ENCODE measurements around the gene ATXN7.

The ATXN7 gene

GRCh38 chr3:63970631-63971475 lies 107.2 kb downstream of the ATXN7 start:
- no peak for DNase-seq (ENCODE audit: low spot score)
- TF ChIP-seq, protein P1, sequence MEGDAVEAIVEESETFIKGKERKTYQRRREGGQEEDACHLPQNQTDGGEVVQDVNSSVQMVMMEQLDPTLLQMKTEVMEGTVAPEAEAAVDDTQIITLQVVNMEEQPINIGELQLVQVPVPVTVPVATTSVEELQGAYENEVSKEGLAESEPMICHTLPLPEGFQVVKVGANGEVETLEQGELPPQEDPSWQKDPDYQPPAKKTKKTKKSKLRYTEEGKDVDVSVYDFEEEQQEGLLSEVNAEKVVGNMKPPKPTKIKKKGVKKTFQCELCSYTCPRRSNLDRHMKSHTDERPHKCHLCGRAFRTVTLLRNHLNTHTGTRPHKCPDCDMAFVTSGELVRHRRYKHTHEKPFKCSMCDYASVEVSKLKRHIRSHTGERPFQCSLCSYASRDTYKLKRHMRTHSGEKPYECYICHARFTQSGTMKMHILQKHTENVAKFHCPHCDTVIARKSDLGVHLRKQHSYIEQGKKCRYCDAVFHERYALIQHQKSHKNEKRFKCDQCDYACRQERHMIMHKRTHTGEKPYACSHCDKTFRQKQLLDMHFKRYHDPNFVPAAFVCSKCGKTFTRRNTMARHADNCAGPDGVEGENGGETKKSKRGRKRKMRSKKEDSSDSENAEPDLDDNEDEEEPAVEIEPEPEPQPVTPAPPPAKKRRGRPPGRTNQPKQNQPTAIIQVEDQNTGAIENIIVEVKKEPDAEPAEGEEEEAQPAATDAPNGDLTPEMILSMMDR (IDR thresholded peaks at IDR 0.05; ENCODE audit: extremely low read depth, missing control alignments): no peak

DNA sequence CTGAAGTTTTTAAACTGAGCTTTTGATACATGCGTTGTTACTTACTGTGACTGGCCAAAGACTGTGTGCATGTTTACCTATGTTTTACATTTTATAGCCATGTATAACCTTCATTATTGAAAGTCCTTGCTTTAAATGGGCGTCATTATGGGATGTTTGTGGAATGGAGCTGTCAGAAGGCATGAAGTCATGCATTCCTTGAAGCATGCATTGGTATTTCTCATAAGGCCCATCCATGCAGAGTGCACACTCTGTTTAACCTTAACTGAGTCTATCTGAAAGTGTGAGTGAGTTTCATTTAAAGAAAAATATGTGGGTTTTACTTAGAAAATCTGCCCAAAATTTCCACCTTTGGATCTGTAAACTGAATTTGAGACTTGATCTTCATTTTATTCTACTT lies 108.5 kb downstream of the ATXN7 start:
- TF ChIP-seq, protein P1 (IDR thresholded peaks at IDR 0.05; ENCODE audit: extremely low read depth, missing control alignments): no peak
- DNase-seq (ENCODE audit: low spot score): no peak

- TF ChIP-seq, protein P1 (IDR thresholded peaks at IDR 0.05; ENCODE audit: extremely low read depth, missing control alignments): no peak
- DNase-seq (ENCODE audit: low spot score): no peak
Measured at GRCh38 chr3:63972987-63973386, 109.3 kb downstream of the ATXN7 start.

DNA sequence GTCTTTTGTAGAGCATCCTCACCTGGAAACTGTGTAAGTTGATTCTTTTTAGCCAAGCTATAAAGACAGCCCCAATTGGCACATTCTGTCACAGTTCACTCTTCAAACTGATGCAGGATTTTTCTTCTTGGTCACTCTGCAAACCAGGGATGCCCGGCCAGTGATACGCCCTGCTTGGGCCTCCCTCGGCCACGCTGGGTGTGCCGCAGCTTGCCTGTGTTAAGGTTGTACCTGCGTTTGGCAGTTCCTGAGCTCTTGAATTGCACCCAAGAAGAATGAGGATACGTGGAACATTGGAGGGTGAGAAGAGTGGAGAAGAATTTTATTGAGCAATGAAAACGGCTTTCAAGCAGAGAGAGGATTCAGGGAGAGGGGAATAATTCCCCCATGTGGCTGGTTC lies 109.7 kb downstream of the ATXN7 start:
- no peak for DNase-seq (ENCODE audit: low spot score)
- TF ChIP-seq, protein P1 (IDR thresholded peaks at IDR 0.05; ENCODE audit: extremely low read depth, missing control alignments): no peak

DNA sequence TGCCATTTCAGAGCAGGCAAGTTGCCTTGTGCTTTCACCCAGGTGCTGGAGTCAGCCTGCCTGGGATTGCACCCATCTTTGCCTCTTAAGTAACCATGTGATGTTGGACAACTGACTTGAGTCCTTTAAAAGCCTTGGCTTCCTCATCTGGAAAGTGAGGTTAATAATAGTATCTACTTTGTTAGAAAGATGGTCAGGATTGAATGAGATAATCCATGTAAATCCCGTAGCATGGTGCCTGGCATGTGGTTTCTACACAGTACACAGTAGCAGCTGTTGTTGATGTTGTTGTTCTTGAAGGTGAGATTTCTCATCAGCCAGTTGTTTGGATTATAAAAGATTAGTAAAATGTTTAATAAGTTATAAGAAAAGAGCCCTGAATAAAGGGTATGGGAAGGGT lies 110.8 kb downstream of the ATXN7 start:
- TF ChIP-seq, protein P1 (IDR thresholded peaks at IDR 0.05; ENCODE audit: extremely low read depth, missing control alignments): no peak
- DNase-seq (ENCODE audit: low spot score): no peak

GRCh38 chr3:63975723-63976122 lies 112.1 kb downstream of the ATXN7 start:
- DNase-seq (ENCODE audit: low spot score): no peak
- TF ChIP-seq, protein P1 (IDR thresholded peaks at IDR 0.05; ENCODE audit: extremely low read depth, missing control alignments): no peak

DNA sequence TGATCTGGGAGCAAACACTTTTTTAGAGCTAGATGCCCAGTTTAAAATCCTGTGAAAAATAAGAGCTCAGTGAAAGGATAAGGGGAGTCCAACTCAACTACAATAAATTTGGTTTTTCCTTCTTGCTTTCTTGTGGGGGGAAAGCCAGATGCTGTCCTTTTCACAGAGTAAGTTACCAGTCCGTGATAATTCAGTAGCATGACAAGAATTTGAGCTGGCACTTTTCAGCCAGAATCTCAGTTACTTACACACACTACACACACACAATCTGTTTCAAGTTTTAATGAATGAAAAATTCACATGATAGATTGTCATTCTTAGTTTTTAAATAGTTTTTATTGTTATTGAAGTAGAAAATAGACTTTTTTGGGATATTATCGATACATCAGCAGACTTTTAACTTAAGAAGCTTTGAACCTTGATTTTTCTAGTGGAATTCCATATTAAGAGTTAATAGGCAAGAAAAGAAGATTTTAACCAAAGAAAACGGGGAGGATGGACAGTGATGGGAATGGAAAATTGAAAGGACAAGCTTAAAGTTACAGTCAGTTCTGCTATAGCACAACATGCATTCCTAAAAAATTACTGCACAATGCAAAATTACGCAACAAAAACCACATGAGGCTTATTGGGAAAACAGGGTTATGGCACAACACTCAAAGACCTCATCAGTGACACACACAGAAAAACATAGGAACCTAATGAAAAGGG lies 112.6 kb downstream of the ATXN7 start:
- TF ChIP-seq, protein P1 (IDR thresholded peaks at IDR 0.05; ENCODE audit: extremely low read depth, missing control alignments): no peak
- DNase-seq (ENCODE audit: low spot score): no peak

Measured in GM20000 (cell line).